ENCODE data around the gene SRXN1.

Gene SRXN1

GRCh38 chr20:634148-634925 lies 18.7 kb downstream of the SRXN1 start:
- DNase-seq: no peak

DNA sequence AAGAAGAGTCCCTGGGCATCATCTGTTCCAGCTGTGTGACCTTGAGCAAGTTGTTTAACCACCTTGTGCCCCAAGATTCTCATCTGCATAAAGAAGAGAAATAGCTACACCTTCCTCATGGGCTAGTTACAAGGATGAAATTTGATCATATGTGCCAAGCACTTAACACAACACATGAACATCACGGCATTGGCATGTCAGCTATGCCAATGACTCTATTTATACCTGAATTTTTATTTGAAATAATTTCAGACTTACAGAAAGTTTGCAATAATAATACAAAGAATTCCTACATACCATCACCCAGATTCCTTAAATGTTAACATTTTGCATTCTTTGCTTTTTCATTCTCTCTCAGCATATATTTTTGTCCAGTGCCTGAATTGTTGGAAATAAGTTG lies 21.9 kb downstream of the SRXN1 start:
- no peak for DNase-seq

- DNase-seq: no peak
Measured at GRCh38 chr20:626579-626978, 26.4 kb downstream of the SRXN1 start.

- DNase-seq: no peak
Measured at GRCh38 chr20:625360-625932, 27.6 kb downstream of the SRXN1 start.

DNA sequence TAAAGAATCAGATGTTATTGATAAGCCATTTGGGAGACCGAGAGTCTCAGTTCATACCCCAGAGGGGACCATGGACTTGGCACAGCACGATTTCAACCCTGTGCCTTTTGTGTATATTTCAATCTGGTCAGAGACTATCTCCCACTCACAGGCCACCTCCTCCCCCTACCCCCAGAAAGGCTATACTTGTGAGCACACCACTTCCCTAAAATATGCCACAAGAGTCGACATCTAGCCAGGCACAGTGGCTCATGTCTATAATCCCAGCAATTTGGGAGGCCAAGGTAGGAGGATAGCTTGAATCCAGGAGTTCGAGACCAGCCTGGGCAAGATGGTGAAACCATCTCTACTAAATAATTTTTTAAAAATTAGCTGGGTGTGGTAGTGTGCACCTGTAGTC lies 29.3 kb downstream of the SRXN1 start:
- DNase-seq: no peak

DNA sequence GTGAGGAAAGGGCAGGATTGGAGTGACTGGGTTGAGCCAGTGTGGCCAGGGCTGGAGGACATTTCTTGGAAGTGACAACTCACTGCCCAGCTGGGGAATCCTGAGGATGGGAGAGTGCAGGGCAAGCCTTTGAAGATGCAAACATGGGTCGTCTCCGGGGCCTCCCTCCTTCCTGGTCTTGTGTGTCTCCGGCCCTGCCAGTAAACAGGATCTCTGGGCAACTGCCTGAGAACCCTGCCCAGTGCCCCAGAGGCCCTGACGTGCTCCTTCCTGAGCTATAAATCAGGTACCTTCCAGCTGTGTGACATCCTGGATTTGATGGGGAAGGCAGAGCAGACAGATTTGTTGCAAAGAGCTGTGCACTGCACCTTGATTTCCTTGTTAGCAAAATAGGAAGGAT lies 30.0 kb downstream of the SRXN1 start:
- DNase-seq: no peak

- no peak for DNase-seq
Measured at GRCh38 chr20:622161-622560, 30.8 kb downstream of the SRXN1 start.

DNA sequence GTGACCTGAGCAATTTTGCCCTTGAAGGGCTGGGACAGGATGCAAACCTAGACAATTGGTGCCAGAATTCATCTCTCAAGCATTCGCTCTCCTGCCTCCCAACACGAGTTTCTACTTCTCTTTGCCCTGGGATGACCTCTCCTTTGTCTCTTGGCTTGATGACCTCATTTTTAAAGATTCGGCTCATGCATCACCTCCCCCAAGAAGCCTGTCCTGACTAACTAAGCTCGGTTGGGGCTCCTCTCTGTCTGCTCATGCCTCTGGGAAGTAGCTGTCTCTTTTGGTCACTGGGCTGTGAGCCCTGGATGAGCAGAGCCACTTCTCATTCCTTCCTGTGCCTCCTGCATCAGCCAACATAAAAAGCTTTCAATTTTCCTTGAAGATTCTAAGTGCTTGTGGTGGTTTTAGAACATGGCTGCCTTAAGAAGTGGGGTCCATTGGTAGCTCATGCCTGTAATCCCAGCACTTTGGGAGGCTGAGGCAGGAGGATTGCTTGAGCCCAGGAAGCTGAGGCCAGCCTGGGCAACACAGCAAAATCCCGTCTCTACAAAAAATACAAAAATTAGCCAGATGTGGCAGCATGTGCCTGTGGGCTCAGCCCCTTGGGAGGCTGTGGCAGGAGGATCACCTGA lies 31.8 kb downstream of the SRXN1 start:
- no peak for DNase-seq

- no peak for DNase-seq
Measured at GRCh38 chr20:620246-620645, 32.8 kb downstream of the SRXN1 start.

DNA sequence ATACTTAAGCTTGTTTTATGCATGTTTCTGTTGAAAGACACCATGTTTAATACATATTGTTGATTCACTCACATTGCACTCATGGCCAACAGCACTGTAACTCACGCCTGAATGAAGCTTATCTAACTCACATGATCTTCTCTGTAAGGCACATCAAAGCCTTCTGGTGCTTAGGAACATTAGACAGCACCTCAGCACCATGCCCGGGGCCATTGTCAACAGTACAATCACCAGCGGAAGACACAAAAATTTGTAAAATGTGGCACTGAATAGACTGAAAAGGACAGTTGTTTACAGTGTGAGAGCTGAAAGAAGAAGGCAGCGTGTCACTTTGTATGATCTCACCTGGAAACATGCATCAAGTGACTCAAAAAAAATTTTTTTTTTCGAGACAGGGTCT lies 34.0 kb downstream of the SRXN1 start:
- no peak for DNase-seq

GRCh38 chr20:617934-618690 lies 34.9 kb downstream of the SRXN1 start:
- DNase-seq: no peak

DNA sequence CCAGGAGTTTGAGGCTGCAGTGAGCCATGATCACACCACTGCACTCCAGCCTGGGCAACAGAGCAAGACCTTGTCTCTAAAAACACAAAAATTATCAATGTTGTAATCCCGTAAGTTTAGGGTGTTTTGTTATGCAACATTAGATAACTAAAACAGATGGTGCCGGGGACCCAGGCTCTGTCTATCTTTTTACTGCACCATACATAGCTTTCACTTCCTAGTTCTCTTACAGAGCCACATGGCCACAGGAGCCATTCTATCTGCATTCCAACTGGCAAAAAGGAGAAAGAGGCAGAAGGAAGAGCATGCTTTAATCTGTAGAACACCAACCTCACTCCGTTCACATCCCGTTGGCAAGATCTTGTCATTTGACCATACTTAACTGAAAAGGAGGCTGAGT lies 37.5 kb downstream of the SRXN1 start:
- DNase-seq: no peak

- no peak for DNase-seq
Measured at GRCh38 chr20:611843-612185, 41.2 kb downstream of the SRXN1 start.

GRCh38 chr20:611047-611842 lies 41.8 kb downstream of the SRXN1 start:
- no peak for DNase-seq

GRCh38 chr20:610130-611046 lies 42.6 kb downstream of the SRXN1 start, which contains the start of gene TCF15:
TSS of gene TCF15 (minus strand) at chr20:610309. CDS start at chr20:610237, 72 bp downstream.
- DNase-seq: no peak

DNA sequence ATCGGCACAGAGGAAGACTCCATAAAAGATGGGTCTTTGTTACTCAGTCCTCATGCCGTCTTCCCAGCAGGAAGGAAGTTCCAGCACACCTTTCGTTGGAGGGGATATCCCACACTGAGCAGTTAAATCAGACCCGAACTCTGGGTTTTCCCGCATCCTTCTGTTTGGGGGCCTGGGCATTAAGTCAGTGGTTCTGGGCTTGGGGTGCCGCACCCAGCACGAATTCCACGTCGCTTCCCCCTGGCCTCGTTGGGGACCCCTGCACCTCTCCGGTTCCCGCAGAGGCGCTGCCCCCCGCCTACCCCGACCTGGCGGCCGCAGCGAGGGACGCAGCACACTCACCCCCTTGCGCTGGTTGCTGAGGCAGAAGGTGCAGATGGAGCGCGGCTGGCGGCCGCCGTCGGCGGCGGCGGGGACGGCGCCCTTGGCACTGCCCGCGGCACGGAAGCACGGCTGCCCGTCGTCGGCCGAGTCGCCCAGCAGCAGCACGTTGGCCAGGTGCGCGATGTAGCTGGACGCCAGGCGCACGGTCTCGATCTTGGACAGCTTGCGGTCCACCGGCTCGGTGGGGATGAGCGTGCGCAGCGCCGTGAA lies 43.5 kb downstream of the SRXN1 start:
- no peak for DNase-seq

GRCh38 chr20:608970-609369 lies 44.0 kb downstream of the SRXN1 start:
- DNase-seq: no peak

- DNase-seq: no peak
Measured at GRCh38 chr20:607476-607875, 45.5 kb downstream of the SRXN1 start.

- DNase-seq: no peak
Measured at GRCh38 chr20:605237-605636, 47.8 kb downstream of the SRXN1 start.

- DNase-seq: no peak
Measured at GRCh38 chr20:603116-603640, 49.8 kb downstream of the SRXN1 start.

Measured in central memory CD4-positive, alpha-beta T cell (primary cell).